IPS DF 6.9 (cell line): ENCODE data around the gene TRAIP.
"Not testable (repeated sequence)": the region's sequence is repeated elsewhere in the genome, so short reads cannot be mapped to it uniquely, and the experiment has no call there.

Experiments
- DNase-seq: peaks from one replicate; pipeline ENCODE4 v3.0.0-alpha.2; 2013; ENCODE audit warnings: low read depth, low spot score
- H3K27ac ChIP-seq: one replicate; pipeline ENCODE4 v1.5.1; 2013; ENCODE audit warnings: low read length, control low read depth
- H3K27me3 ChIP-seq: 2 replicates; pipeline ENCODE4 v1.6.1; 2013; ENCODE audit warnings: mild to moderate bottlenecking, low read length; ENCODE audit not compliant: control insufficient read depth, insufficient read depth
- H3K36me3 ChIP-seq: 2 replicates; pipeline ENCODE4 v1.6.1; 2013; ENCODE audit warnings: low read length; ENCODE audit not compliant: control insufficient read depth, insufficient read depth
- H3K4me1 ChIP-seq: 2 replicates; pipeline ENCODE4 v1.6.1; 2013; ENCODE audit warnings: low read length; ENCODE audit not compliant: control insufficient read depth, insufficient read depth
- H3K4me3 ChIP-seq: 2 replicates; pipeline ENCODE4 v1.5.1; 2013; ENCODE audit warnings: mild to moderate bottlenecking, low read length
- H3K9me3 ChIP-seq: 2 replicates; pipeline ENCODE4 v1.6.1; 2013; ENCODE audit warnings: low read length, inconsistent platforms; ENCODE audit not compliant: control insufficient read depth, insufficient read depth
- WGBS: extraction: QIAGEN DNeasy Blood & Tissue Kit; methylation state at CpG from one replicate; pipeline ENCODE4 v1.1.7; 2013; ENCODE audit warnings: mixed read lengths, missing lambda C conversion rate; ENCODE audit not compliant: insufficient read length, insufficient coverage; 5-methylcytosine and 5-hydroxymethylcytosine counted together

The TRAIP gene, protein sequence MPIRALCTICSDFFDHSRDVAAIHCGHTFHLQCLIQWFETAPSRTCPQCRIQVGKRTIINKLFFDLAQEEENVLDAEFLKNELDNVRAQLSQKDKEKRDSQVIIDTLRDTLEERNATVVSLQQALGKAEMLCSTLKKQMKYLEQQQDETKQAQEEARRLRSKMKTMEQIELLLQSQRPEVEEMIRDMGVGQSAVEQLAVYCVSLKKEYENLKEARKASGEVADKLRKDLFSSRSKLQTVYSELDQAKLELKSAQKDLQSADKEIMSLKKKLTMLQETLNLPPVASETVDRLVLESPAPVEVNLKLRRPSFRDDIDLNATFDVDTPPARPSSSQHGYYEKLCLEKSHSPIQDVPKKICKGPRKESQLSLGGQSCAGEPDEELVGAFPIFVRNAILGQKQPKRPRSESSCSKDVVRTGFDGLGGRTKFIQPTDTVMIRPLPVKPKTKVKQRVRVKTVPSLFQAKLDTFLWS

GRCh38 chr3:49856181-49857005, at the start of gene TRAIP:
TRAIP (minus strand) TSS chr3:49856564; CDS start chr3:49856453, 111 bp downstream.
- no peaks in the 10 kb centered on the region for H3K27me3 ChIP-seq
- DNase-seq: peak; percentile 90
- H3K36me3 ChIP-seq: peaks cover 18% of the 10 kb centered on the region
- peaks cover 2% of the 10 kb centered on the region; the same call in 1 of the 2 replicates for H3K4me1 ChIP-seq
- H3K27ac ChIP-seq: no peak within 1 kb of the TSS
- no peaks in the 10 kb centered on the region for H3K9me3 ChIP-seq
- no CpG with 5 or more reads among the region's 52 CpGs for WGBS
- peak within 1 kb of the TSS; percentile 90 for H3K4me3 ChIP-seq

DNA sequence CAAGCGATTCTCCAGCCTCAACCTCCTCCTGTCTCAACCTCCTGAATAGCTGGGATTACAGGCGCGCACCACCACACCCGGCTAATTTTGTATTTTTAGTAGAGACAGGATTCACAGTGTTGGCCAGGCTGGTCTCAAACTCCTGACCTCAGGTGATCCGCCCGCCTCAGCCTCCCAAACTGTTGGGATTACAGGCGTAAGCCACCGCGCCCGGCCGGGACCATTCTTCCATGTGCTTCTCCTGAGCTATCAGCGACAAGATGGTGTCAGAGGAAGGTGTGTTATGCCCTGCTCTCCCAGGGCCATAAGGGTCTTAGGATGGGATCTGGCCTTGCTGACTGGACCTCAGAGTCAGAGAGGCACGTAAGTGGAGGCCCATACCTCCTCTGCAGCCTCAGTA, 48.1 kb upstream of the TRAIP start:
- H3K27me3 ChIP-seq, H3K4me3 ChIP-seq, H3K9me3 ChIP-seq, DNase-seq, H3K27ac ChIP-seq, H3K36me3 ChIP-seq: not testable (repeated sequence)
- H3K4me1 ChIP-seq: peaks cover 11% of the 10 kb centered on the region; the same call in 1 of the 2 replicates
- no CpG with 5 or more reads among the region's 13 CpGs for WGBS

GRCh38 chr3:49903451-49904424, 47.4 kb upstream of the TRAIP start, which contains the start of gene MST1R:
MST1R (minus strand) TSS chr3:49903873; CDS start chr3:49903609, 264 bp downstream.
- Histone ChIP-seq H3K27ac (no peak within 1 kb of the TSS), H3K9me3 (no peaks in the 10 kb centered on the region), H3K4me3 (no peak within 1 kb of the TSS), H3K4me1 (peaks cover 11% of the 10 kb centered on the region; the same call in 1 of the 2 replicates), H3K36me3 (no peaks in the 10 kb centered on the region), H3K27me3 (no peaks in the 10 kb centered on the region)
- peak; percentile 83 for DNase-seq
- no CpG with 5 or more reads among the region's 65 CpGs for WGBS

DNA sequence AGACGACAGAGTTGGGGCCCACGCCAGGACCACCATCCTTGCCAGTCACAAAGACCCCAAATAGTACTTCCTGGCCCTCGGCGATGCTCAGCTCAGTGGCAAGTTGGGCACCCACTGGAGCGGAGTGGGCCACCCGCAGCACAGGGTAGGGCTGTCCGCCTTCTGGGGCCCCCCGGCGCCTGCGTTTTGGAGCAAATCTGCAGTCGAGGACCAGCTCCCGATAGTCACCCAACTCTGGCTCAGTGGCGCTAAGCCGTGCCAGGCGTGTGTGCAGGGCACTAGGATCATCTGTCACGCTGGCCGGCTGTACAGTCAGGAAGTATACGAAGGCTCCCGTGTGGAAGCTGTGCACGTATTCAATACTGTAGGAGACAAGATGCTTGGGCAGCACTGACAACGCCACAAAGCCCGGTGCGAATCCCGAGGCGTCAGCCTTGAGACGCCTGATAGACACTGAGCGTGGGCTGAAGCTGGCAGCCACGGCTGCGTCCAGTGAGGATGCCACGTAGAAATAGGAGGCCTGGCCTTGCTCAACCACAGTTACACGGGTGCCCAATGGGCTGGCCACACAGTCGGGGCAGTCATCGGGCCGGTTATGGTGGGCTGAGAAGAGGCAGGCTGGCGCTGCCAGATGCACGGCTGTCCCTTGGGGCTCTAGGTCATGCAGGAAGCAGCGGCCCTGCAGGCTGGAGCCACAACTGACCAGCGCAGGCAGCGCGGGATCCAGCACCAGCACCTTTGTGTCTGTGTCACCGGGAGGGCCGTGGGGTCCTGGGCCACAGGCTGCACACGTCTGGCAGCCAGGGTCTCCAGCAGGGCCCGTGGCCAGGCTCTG, 46.4 kb upstream of the TRAIP start:
- H3K4me1 ChIP-seq: peaks cover 11% of the 10 kb centered on the region; the same call in 1 of the 2 replicates
- H3K27me3 ChIP-seq: no peaks in the 10 kb centered on the region
- H3K36me3 ChIP-seq: no peaks in the 10 kb centered on the region
- no peaks in the 10 kb centered on the region for H3K9me3 ChIP-seq
- WGBS: no CpG with 5 or more reads among the region's 44 CpGs
- no peak overlapping the region for H3K27ac ChIP-seq
- H3K4me3 ChIP-seq: no peak overlapping the region
- no peak for DNase-seq

DNA sequence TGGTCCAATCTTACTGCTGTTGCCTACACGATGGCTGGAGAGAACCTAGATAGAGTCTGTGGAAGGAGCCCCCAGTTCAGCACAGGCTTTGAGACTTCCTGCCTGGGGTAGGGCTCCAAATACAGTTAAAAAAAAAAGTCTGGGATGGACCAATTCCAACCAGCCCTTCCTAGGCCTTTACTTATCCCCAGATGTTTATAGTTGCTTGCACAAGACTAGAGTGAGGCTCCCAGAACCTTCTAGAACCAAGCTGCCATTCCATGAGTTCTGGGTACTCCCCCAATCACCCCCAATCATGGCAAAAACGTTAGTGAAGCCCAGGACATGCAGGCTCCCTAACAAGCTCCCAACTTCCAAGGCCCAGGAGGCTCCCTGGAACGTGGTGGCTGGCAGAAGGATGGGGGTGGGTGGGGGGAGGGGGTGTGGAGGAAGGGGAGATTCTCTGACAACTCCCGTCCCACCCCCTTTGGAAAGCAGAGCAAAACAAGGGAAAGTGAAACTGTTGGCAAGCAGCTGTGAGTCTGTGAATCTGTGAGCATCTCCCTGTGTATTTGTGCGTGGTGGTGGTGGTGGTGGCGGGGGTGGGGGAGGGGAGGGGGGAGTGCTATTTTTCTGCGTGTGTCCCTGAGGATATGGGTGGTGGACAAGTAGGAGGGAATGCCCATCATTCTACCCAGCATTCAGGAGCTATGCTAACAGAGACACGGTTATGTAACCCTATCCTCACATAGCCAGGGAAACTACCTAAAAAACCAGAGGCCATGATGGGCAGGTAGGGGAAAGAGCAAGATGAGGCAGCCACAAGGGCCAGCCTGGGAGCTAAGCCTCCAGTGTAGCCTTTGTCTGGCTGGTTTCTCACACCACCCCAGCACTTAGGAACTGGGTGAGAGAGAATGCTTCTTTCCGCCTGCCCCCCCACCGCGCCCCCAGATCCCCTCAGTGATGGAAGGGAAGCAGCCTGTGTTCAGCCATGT, 45.3 kb upstream of the TRAIP start:
- Histone ChIP-seq H3K27me3 (no peaks in the 10 kb centered on the region), H3K4me3 (no peak overlapping the region), H3K27ac (no peak overlapping the region), H3K36me3 (no peaks in the 10 kb centered on the region), H3K9me3 (no peaks in the 10 kb centered on the region), H3K4me1 (peaks cover 11% of the 10 kb centered on the region; the same call in 1 of the 2 replicates)
- DNase-seq: no peak
- no CpG with 5 or more reads among the region's 11 CpGs for WGBS

DNA sequence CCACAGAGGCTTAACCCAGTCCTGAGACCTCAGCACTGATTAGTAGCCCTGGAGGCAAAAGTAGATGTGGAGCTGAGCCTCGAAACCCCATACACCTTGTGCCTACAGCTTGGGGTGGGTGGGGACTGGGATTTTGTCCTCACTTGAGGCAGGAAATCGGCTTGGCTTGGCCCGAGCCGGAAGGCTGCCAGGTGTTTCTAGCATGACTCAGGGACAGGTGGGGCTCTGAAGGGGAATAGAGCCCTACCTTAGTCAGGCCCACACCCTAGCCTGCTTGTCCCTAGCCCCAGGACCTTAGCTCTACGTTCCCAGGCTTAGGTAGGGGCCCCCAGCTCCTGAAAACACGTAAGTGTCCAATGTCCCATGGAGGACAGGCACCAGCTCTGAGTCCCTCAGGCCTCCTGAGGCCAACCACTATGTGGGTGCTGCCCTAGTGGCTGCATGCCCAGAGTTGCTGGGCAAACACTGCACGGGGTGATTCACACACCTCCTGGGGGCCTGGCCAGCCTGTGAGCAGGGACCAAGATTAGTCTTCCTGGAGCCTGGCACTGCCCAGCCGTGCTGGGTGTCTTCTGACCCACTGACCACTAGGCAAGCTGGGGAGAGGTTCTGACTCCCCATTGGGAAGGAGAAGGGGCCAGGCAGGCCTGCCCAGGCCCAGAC, 44.3 kb upstream of the TRAIP start:
- DNase-seq: no peak
- H3K36me3 ChIP-seq: no peaks in the 10 kb centered on the region
- H3K4me3 ChIP-seq: no peak overlapping the region
- no CpG with 5 or more reads among the region's 8 CpGs for WGBS
- no peaks in the 10 kb centered on the region for H3K9me3 ChIP-seq
- no peak overlapping the region for H3K27ac ChIP-seq
- H3K4me1 ChIP-seq: peaks cover 4% of the 10 kb centered on the region; the same call in 1 of the 2 replicates
- H3K27me3 ChIP-seq: no peaks in the 10 kb centered on the region

GRCh38 chr3:49899815-49900214, 43.5 kb upstream of the TRAIP start:
- DNase-seq: no peak
- H3K27me3 ChIP-seq: no peaks in the 10 kb centered on the region
- peaks cover 4% of the 10 kb centered on the region; the same call in 1 of the 2 replicates for H3K4me1 ChIP-seq
- no CpG with 5 or more reads among the region's 5 CpGs for WGBS
- no peaks in the 10 kb centered on the region for H3K9me3 ChIP-seq
- H3K27ac ChIP-seq: no peak overlapping the region
- no peaks in the 10 kb centered on the region for H3K36me3 ChIP-seq
- no peak overlapping the region for H3K4me3 ChIP-seq

- WGBS: no CpG with 5 or more reads among the region's 6 CpGs
- Histone ChIP-seq H3K27me3 (no peaks in the 10 kb centered on the region), H3K4me1 (peaks cover 3% of the 10 kb centered on the region; the same call in 1 of the 2 replicates), H3K9me3 (no peaks in the 10 kb centered on the region), H3K36me3 (no peaks in the 10 kb centered on the region), H3K27ac (no peak overlapping the region), H3K4me3 (no peak overlapping the region)
- no peak for DNase-seq
These were observed 42.6 kb upstream of the TRAIP start for GRCh38 chr3:49898991-49899390.
